Measurements from ENCODE around the gene MASP2.
"Not testable (repeated sequence)": the region's sequence is repeated elsewhere in the genome, so short reads cannot be mapped to it uniquely, and the experiment has no call there.

The MASP2 gene

DNA sequence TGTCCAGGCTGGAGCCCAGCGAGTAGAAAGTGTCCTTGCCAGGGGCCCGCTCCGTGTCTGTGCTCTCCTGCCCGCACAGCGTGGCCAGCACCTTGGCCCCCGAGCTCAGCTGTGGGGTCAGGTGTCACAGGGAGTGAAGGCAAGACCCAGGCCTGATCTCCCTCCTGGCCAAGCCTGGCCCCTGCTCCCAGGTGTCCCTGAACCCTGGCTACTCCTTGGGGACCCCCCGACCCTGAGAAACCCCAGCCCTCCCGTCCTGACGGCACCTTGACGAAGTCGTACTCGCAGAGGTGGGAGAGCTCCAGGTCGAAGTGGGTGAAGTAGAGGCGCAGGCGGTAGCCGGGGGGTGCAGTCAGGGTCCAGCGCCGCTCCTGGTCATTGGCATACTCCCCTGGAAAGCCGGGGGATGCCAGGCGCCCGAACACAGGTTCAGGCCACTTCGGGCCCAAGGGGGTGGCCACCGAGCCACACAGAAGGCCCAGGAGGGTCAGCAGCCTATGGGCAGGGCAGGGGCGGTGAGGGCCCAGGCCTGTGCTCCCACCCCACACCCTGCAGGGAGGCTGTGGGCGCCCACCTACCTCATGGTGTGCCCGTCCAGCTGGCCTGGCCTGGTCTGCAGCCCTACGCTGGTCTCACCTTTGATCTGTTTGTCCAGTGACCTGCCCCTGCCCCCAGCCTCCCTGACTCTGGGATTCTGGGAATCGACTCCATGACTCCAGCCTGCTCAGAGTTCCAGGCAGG is at the start of gene MASP2:
Gene MASP2, minus strand, starts transcription at position 615 of the 741 bp plus-strand sequence. Its CDS starts 32 bp downstream, at position 583.
- DNase-seq: no peak

DNA sequence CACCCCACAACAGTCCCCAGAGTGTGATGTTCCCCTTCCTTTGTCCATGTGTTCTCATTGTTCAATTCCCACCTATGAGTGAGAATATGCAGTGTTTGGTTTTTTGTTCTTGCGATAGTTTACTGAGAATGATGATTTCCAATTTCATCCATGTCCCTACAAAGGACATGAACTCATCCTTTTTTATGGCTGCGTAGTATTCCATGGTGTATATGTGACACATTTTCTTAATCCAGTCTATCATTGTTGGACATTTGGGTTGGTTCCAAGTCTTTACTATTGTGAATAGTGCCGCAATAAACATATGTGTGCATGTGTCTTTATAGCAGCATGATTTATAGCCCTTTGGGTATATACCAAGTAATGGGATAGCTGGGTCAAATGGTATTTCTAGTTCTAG is 36.7 kb upstream of the MASP2 start:
- not testable (repeated sequence) for DNase-seq

DNA sequence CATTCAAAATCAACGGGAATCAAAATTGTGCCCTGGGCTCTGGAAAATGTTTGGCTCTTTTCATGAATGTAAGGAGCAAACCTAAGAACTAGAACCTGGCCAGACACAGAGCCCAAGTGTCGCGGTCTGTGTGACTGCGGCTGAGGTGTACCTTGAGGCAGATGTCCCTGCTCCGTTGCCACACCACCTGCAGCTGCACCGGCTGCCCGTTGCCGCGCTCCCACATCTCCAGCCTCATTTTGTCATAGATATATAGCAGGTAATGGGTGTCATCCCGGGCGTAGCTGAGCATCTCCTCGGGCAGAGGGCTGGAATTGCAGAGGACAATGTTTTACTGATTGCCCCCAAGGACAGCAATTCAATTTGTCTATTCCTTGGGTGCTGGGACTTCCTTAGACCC is 33.9 kb upstream of the MASP2 start:
- no peak for DNase-seq

DNA sequence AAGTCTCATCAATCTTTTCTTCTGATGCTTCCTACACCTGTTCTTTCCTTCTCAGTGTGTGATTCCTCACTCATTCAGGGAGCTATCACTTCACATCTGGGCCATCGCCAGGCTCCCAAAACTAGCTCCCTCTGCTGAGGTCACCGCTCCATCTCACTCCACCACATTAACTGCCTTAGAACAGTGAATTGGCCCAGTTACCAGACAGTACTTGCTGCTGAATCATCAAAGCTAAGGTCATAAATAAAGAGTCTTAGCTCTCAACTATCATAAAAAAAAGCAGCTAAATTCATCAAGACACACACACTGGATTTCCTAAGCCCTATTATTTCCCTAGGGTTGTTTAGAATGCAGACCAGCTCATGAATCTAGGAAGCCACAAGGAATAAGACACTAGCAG is 31.6 kb upstream of the MASP2 start:
- no peak for DNase-seq

DNA sequence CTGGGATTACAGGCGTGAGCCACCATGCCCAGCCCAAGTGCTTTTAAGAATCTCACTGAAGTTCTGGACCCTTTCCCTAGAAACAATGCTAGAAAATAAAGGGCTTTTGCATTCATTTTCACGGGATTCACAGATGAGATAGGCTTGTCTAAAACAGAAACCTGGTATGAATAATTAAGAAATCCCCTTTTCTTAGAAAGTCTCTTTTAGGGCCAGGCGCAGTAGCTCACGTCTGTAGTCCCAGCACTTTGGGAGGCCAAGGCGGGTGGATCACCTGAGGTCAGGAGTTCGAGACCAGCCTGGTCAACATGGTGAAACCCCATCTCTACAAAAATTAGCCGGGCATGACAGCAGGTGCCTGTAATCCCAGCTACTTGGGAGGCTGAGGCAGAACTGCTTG is 26.4 kb upstream of the MASP2 start:
- not testable (repeated sequence) for DNase-seq

DNA sequence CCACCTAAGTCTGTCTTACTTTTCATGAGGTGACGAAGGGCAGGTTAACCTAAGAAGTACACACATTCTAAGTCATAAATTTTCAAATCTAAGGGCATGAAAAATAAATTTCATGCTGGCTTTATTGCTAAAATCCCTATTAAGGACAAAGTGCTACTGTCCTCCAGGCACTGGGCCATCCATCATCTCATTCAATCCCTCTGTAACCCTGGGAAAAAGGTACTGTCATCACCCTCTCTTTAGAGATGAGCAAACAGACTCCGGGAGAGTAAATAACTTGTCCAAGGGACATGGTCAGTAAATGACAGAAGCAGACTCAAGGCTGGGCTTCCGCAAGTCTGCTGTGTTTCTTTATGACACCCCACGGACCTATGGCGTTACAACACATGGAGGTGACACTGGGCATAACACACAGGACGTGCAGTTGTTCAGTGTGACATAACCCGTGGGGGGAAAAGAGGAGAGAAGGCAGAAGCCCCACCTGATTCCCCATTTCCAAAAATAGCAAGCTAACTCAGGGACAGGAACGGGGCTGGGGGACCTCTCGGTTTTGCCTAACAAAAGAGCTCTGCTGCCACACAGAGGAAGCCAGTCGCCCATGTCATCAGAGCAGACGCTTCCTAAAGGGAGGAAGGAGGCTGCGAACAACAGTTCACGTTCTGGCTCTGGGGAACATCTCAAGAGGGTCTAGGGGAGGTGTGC is 25.3 kb upstream of the MASP2 start:
- peak; percentile 87 for DNase-seq

DNA sequence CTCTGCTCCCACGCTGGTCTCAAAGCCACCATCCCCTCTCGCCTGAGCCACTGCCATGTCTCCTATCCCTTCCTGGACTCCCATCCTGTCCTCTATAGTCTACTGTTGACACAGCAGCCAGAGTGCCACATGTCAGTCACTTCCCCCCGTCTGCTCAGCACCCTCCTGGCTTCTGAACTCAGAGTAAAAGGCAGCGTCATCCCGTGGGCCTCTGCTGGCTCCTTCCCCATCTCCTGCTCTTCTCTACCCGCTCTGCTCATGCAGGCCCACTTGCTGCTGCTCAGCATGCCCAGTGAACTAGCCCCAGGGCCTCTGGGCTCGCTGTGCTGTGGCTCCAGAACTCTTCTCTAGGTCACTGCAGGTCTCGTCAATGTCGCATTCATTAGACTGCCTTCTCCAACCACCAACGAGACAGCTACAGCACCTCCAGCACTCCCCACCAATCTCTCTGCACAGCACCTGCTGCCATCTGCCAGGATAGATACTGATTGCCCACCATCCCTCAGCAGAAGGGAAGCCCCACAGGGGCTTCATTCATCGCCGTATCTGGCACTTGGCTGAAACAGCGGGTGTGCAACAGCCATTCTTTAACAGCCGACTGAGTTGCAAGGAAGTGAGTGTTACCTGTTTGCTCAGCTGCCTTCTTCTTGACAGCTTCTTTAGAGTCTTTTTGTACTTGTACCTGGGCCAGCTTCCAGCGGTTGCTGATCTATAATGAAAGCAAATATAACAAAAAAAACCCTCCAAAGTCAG is 24.6 kb upstream of the MASP2 start:
- DNase-seq: peak; percentile 91

DNA sequence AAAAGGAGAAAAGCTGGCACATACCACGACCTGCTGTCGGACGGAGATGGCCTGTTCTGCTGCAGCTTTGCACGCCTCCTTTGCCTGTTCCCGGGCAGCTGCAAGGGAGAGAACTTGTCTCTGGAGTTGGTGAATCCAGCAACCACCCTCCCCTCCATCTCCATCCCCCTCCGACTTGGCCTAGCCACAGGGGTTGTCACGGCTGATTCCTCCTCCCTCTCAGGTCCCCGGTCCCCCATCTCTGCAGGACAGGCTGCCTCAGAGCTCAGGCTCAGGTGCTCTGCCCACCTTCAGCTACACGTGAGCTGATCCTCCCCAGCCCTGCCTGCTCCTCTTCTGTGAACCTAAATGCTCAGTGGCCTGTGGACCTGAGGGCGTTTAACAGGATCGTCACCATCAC is 23.8 kb upstream of the MASP2 start:
- DNase-seq: no peak

DNA sequence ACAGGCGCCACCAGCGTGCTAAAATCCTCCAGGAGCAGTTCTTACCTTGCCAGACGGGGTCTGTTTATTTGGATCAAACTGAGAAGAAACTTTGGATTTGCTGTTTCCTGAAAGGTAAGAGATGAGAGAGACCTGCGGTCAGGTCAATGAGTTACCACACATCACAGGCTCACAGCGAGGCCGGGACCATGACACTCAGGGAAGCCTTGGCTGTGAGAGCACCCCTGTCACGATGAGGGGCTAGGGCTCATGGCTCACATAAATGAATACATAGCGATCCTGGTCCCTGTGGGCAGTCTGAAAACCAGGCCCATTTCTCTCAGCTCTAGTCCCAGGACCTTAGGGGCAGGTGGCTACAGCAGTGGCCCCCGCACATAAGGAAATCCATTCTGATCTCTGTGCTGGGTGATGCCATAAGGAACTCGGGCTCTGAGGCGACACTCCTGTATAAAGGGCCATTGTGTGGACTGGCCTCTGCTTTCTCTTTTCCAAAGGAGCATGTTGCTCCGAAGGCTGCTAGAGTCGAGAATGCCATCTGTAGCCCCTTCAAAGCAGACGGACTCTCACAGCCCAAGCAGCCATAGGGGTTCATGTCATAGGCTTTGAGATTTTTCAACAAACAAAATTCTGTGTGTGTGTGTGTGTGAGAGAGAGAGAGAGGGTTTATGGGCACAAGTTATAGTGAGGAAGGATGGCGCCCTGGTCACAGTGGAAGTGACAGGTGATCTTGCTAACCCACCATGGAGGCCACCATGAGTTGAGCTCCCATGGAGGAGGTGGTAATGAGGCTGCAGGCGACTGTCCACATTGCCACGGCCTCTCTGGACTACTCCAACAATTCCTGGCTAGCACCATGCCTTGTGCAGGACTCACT is 21.8 kb upstream of the MASP2 start:
- no peak for DNase-seq

DNA sequence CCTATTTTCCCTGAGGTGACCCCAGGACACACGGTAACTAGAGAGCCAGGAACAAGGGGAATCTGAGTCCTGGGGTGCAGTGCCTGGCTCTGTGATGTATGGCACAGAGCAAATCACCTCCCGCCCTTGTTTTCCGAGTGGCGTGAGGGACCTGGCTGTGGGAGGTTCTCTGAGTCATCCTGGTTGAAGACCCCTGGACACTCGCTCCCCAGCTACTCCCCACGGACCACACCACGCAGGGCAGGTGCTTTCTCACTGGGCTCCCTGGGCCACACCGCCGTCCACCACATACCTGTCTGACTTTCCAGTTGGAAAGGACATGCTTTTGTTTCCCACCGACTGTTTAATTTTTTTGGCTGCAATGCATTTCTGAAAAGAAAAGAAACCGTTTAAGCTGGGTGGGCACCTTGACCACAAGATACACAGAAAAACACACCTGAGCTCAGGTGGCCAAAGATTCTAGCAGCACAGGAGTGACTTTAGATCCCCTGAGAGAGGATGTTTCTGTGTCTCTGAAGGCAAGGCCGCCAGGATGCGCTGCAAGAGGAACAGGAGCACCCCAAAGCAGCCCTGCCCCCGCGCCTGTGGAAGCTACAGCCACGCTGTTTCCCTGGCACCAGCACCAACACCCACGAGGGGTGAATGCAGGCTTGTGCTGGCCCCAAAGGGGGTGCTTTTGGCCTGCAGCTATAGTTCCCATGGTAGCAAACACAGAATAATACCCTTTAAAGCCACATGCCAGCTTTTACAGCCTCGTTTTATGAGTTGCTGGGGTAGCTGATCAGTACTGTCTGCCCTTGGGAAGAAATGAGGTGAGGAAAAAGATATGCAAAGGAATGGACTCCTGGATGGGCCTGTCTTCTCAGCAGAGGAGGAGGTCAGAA is 20.9 kb upstream of the MASP2 start:
- no peak for DNase-seq

DNA sequence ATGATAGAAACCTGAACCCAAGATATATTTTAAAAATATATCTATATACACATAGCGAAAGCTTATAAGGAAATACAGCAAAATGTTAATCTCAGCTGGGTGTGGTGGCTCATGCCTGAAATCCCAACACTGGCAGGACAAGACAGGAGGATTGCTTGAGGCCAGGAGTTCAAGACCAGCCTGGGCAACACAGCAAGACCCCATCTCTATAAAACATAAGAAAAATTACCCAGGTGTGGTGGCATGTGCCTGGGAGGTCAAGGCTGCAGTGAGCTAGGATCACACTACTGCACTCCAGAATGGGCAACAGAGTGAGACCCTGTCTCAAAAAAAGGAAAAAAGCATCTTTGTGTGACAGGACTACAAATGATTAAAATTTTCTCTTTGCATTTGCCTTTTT is 18.8 kb upstream of the MASP2 start:
- no peak for DNase-seq

DNA sequence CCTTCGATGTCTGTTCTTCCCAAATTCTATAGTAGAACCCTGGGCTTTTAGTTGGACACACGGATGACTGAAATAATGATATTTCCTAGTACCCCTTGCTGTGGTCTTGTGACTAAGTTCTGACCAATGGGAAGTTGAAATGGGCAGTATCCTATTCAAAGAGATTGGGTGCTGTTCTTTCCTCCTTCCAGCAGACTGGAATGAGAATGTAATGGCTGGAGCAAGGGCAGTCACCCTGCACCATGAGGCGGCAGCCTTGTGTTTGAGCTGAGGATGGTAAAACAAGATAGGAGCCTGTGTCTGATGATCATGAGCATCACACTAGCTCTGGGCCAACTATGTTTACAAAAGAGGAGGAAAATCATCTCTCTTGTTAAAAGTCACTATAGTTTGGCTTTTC is 17.9 kb upstream of the MASP2 start:
- no peak for DNase-seq

DNA sequence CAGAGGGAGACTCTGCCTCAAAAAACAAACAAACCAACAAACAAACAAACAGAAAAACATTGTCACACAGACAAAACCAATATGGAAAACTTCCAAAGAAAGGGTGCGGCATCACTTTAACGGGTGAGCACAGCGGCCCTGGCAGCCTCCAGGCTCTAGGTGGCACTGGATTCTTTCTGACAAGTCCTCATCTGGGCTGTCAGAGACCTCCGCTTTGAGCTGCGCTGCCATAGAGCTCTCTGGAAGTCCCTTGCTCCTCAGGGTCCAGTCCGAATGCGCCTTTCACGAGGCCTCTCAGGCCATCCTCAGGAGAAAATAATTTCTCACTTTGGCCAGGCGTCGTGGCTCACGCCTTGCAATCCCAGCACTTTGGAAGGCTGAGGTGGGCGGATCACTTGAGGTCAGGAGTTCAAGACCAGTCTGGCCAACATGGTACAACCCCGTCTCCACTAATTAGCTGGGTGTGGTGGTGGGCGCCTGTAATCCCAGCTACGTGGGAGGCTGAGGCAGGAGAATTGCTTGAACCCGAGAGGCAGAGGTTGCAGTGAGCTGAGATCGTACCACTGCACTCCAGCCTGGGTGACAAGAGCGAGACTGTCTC is 17.0 kb upstream of the MASP2 start:
- not testable (repeated sequence) for DNase-seq

DNA sequence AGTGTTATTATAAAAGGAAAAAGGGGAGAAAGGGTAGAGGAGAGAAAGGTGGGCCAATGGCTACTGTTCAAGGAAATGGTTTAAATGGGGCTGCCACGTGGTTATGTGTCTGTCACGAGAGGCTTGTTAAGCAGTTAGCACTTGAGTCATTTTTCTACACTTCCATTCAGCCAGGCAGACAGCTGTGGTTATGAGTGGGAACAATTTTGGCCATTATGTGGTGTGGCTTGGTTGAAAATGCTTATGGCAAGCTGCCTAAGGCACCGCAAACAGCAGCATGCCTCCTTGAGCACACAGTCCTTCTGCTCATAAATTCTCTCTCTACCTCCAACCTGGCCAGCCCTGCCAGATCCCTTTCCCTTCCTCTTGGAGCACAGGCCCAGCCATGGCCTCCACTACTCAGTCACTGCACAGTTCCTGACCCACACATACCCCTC is 15.9 kb upstream of the MASP2 start:
- DNase-seq: peak; percentile 54

DNA sequence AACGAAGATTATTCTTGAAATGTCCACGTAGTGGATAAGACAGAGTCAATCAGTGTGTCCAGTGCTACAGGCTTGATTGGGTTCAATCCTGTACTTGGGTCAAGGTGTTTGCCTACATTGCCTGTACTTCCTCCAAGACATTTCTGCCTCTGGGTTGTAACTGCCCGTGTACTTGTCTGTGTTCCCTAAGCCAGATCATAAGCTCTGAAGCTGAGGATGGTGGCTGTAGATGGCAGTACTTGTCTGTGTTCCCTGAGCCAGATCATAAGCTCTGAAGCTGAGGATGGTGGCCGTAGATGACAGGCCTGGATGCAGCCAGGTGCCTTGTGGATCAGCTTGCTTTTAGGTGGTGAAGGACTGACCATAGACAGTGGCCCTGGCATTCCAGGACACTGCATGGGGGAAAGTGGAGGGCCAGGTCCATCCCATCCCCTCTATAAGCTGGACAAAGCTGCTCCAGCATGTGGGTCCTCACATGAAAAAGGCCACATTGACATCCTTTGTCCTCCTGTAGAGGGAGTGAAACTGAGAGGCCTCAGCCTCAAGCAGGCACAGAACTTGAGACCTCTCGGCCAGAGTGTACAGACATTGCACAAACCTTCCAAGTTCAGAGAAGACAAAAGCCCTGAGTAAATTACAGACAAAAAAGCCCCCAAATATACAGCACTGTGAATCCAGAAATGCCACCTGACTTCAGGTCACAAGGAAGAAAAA is 14.8 kb upstream of the MASP2 start:
- no peak for DNase-seq

DNA sequence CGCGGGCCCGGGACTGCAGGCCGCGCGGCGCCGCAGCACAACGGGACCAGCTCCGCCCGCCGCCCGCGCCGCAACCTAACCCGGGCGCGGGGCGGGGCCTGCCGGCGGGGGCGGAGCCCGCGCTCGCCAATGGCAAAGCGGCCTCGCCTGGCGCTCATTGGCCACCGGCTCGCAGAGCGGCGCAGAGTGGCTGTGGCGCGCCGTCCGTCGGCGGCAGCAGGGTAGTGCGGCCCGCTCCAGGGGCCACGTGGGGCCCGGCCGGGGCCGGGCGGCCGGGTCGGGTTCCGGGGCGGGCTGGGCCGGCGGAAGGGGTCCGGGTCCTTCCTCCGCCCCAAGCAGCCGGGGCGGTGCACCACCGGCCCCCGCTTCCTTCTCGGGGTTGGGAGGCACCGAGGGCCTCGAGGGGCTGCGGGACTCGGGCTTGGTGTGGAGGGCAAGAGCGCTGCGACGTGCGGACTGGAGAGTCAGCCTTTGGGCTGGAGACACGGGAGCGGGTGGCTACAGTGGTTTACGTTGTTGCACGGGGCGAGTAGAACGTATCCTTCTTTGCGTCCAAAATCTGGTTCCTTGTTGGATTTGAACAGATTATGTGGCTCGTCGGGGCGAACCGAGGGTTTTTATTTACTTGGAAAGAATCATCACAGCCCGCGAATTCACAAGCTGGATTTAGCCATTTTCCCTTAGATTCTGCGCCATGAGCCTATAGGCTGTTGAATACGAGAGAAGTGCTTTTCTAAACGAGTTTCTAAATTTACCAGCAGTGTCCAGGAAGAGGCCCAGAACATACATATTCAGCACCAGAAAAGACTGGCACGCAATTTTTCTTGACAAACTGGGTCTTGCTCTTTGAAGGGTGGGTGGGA is 13.2 kb upstream of the MASP2 start, which contains the start of gene SRM:
Gene SRM, minus strand, starts transcription at position 51 of the 863 bp plus-strand sequence. CDS start 75 bp downstream, outside the sequence.
- peak; percentile 27 for DNase-seq

DNA sequence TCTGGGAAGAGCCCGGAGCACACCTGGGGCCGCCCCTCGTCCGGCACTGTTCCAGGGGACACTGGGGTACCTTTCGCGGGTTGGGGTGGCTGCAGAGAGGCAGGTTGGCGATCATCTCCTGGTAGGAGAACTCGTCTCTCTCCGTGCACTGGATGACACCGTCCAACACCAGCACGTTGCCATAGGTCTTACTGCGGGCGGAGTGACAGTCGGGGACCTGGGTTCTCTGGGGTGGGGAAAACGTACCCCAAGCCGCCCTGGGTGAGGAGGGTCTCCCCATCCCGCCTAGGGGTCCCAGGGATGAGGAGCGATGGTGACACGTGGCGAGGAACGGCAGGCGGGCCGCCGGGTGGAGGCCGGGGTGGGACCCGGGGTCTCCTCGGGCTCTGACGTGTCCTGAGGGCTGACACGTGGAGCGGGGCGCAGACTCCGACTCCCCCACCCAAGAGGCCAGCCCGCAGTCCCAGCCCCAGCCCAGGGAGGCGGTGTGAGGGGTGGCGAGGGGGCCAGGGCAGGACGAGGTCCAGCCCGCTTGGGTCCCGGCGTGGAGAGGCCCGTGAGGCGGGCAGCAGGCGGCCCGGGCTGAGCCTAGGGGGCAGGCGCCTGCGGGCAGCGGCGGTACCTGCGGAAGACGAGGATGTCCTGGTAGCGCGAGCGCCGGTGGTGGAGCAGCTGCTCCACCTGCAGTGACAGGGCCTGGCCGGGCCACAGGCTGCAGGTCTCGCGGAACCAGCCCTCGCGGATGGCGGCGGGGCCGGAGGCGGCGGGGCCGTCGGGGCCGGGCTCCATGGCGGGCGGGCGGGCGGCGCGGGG is 12.3 kb upstream of the MASP2 start:
- DNase-seq: no peak

DNA sequence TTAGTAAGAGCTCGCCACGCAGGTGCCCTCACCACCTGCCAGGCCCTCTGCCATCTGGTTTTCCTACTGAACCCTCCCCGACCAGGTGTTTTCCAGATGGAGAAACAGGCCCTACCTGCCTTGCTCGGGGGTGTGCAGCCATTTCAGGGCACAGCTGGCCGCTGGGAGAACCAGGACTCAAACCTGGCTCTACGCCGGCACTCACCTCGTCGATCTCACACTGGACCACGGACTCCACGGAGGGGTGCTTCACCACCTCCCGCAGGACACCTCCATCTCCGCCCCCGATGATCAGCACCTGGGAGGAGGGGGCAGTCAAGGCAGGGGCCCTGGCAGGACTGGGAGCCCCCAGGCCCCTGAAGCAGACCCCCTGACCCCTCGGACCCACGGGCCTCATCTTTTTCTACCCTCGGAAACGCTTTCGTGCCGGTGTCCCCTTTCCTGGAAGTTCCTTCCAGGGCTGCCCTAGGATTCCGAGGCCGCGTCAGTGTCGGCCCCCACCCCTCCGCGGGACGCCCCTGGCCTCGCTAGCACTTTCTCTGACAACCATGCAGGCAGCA is 11.6 kb upstream of the MASP2 start:
- DNase-seq: no peak

All from NCI-H187 treated with DMSO at 0.1 percent for 48 hours (cell line).